Stimulated activated CD4-positive, alpha-beta T cell treated with anti-CD3 and anti-CD28 coated beads, Interleukin-1b, Interleukin-23, amount 100 ng/mL, for 1 hour (primary cell): ENCODE data around the gene BCAS3.
"Not testable (repeated sequence)": the region's sequence is repeated elsewhere in the genome, so short reads cannot be mapped to it uniquely, and the experiment has no call there.

Source experiments
- DNase-seq, 2 donors: peaks; one replicate each; pipeline ENCODE4 v3.0.0-alpha.2; 2020; ENCODE audit warnings: low read depth in 2 of 2

Gene BCAS3

DNA sequence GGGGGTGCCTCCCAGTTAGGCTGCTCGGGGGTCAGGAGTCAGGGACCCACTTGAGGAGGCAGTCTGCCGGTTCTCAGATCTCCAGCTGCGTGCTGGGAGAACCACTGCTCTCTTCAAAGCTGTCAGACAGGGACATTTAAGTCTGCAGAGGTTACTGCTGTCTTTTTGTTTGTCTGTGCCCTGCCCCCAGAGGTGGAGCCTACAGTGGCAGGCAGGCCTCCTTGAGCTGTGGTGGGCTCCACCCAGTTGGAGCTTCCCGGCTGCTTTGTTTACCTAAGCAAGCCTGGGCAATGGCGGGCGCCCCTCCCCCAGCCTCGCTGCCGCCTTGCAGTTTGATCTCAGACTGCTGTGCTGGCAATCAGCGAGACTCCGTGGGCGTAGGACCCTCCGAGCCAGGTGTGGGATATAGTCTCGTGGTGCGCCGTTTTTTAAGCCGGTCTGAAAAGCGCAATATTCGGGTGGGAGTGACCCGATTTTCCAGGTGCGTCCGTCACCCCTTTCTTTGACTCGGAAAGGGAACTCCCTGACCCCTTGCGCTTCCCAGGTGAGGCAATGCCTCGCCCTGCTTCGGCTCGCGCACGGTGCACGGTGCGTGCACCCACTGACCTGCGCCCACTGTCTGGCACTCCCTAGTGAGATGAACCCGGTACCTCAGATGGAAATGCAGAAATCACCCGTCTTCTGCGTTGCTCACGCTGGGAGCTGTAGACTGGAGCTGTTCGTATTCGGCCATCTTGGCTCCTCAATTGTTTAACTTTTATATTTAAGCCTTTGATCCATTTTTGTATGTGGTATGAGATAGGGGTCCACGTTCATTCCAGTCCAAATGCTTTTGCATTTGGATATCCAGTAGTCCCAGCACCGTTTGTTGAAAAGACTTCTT is 209.3 kb downstream of the BCAS3 start:
- DNase-seq: not testable (repeated sequence)

DNA sequence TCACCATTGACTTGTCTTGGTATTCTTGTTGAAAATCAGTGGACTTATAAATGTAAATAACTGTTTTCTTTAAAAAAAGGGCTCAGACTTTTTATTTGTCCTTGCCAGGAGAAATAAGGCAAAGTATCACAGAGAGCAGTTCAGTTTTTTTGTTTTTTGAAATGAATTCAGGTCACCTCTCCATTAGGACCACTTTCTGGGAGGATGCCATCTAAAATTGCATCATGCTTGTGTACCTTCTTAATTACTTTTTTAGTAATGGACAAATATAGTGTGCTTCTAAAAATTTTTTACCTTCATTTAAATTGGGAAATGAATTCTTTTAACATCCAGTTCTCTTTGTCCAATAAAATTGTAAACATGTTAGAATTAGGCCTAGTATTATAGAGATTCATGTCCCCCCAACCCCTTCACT is 210.0 kb downstream of the BCAS3 start:
- no peak for DNase-seq

DNA sequence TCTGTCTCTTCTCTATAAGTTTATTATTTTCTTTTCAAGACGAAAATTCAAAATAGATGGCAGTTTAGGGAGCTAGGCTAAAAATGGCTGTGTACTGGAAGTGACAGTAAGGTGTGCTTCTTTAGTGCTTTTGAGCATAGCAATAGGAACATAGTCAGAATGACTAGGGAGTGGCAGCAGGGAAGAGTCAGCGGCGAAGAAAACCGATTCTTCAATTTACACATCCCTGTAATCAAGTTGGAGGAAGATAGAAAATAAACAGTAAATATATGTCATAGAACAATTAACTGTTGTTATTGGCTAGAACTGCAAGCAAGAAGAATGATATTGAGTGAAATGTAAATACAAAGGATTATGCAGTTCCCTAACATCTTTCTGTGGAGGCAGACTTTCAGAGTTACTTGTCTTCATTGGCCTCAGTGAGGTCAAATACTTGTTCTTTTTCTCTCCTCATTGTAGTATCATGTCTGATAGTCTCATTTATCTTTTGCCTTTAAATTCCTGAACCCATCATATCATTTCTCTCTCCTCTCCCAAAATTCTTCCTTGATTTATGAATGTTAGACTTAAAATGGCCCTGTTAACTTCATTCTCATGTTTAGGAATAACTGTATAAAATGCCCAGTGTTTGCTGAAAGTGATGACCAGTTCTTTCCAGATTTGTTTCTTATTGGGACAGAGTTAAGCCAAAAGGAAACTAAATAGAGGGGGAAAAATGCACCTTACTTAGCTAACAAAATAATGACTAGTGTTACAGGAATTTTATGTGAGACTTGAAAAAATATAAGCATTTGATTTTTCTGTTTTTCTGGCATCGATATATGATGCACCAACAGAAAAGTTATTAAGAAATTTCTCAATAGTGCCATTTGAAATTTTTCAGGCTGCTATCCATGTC is 211.4 kb downstream of the BCAS3 start:
- no peak for DNase-seq

DNA sequence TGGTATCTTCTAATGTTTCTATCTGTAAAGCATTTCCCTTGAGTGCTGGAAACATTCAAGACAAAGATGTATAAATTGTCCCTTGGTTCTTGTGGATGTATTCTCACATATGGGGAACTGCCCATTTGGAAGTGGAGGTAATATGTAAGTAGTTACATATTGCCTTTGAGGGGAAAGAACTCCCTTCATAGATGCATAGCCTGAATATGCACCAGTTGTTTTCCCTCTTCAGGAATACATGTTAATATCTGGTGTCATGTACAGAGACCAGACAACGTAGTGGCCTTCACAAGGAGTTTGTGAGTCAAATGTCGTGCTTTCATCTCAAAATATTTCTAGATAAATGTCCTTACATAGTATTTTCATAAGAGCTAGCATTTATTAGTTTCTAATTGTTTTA is 213.5 kb downstream of the BCAS3 start:
- DNase-seq: no peak

DNA sequence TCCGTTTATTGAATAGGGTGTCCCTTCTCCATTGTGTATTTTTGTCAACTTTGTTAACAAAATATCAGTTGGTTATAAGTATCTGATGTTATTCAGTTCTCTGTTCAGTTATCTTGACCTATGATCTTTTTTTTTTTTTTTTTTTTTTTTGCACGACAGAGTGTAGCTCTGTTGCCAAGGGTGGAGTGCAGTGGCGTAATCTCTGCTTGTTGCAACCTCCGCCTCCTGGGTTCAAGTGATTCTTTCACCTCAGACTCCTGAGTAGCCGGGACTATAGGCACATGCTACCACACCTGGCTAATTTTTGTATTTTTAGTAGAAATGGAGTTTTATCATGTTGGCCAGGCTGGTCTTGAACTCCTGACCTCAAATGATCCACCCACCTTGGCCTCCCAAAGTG is 215.8 kb downstream of the BCAS3 start:
- no peak for DNase-seq

DNA sequence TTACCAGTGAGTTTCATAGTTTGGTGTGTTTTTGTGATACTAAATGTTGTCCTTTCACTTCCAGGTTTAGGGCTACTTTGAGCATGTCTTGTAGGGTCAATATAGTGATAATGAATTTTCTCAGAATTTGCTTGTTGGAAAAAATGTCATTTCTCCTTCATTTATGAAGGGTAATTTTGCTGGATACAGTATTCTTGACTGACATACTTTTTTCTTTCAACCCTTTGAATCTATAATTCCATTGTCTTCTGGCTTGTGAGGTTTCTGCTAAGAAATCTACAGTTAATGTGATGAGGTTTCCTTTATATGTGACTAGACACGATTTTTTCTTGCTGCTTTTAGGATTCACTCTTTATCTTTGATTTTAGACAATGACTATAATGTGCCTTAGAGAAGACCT is 219.3 kb downstream of the BCAS3 start:
- no peak for DNase-seq

DNA sequence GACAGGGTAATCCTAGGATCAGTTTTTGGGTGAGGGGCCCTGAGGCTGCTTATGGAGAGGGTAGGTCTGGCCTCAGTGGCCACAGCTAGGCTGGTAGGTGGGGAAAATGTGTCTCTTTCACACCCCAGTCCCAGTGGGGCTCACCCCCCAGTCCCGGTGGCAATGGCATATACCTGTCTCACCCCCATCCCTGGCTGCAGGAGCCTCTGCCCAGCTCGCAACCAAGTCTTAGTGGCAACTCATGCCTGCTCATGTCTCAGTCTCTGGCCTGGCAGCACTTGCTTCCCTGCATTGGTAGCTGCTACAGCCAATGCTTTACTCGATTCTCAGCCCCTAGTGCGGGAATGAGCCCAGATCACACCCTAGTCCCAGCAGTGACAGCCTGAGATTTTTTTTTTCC is 221.5 kb downstream of the BCAS3 start:
- DNase-seq: no peak

DNA sequence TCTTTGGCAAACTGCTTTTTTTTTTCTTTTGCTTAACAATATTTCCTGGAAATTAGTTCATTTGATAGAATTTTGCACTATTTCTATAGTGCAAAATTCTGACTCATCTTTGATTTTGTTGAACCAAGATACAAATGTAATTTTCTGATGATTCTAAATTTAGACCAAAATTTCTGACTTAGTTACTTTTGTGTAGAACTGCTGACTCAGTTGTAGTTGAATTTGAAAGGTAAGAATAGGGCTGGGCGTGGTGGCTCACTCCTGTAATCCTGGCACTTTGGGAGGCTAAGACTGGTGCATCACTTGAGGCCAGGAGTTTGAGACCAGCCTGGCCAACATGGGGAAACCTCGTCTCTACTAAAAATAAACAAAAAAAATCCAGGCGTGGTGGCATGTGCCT is 223.0 kb downstream of the BCAS3 start:
- DNase-seq: no peak

DNA sequence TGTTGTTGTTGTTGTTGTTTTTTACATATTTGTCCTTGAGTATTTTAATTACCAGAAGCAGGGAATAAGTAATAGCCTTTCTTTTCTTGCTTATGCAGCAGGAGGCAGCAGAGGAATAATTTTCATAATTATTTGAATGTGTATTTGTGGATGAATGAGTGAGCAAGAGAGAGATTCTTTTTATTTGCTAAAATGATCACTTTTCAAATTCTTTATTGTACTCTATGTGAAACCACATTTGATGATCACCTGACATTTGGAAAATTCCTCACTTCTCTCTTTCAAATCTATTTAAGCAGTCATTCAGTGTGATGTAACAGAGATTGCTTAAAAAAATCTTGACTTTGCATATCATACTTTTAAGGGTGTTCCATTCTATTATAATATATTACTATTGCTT is 223.6 kb downstream of the BCAS3 start:
- DNase-seq: no peak

DNA sequence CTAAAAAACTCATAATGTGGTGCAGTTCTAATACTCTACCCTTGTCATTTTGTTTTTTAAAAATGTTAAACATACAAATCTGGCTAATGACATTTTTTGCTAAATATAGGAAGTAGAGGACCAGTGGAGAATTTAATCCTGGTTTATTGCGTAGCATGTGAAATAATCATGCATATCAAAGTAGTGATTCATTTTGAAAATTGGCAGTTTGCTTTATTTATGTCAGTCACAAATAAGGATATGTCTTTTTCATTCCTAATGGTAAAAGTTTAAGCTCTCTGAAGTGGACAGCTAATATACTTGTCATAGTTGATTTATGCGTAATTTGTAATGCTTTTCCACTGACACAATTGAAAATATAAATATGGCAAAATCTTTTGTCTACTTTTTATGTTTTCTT is 224.2 kb downstream of the BCAS3 start:
- no peak for DNase-seq

DNA sequence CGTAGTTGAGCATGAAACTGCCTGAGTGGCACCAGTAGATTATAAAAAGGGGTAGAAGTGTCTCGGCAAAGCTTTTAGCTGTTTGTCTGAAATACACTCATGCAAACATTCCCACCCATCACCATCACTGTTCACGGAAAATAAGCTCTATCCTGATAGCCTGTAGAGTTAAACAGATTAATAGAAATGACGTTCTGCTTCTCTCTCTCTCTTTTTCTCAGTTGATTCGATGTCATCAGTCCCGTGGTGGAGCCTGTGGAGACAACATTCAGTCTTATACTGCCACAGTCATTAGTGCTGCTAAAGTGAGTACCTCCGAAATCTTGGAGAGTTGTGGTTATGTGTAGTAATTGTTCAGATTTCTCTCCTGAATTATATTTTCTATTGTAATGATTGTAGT is 224.7 kb downstream of the BCAS3 start:
- DNase-seq: no peak

DNA sequence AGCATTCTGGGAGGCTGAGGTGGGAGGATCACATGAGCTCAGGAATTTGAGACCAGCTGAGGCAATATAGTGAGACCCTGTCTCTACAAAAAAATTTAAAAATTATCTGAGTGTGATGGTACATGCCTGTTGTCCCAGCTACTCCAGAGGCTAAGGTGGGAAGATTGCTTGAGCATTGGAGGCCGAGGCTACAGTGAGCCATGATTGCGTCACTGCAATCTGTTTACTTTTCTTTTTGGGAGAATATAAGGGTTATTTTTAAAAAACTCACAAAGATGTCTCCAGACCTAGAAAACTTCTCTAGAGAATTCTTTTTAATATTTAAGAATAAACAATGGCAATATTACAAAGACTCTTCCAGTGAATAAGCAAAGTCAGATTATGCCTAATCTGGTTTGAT is 226.9 kb downstream of the BCAS3 start:
- no peak for DNase-seq

DNA sequence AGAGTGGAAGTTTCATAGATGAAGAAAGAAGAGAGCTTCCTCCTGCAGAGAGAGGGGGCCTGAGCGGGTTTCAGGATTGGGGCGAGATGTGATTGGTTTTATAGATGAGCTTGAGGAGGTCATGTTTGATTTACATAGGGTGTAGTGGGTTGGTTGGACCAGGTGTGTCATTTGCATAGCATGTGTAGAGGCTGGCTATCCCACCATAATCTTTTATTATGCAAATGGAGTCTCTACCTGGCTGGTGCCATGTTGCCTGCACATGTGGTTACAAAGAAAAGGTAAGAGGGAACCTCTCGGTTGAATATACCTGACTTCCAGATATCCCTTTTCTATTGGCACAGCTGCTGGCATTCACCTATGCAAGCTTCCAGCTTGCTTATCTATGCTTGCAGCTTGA is 228.1 kb downstream of the BCAS3 start:
- DNase-seq: no peak

DNA sequence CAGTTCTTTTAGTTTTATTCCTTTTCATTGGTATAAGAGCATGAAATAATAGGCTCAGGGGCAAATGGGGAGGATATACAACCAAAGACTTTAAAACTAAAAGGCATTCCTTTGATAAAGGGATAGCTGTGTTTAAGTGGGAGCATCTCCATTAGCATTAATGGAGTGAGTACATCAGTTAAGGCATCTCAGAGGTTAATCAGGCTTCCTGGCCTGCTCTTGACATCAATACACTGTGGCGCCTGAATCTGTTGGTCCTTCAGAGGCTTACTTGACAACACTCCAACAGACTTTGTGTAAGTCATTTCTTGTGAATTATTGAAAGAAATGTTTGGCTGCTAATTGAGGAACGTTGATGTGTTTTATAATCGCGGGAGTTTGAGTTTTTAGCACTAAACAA is 230.7 kb downstream of the BCAS3 start:
- no peak for DNase-seq

DNA sequence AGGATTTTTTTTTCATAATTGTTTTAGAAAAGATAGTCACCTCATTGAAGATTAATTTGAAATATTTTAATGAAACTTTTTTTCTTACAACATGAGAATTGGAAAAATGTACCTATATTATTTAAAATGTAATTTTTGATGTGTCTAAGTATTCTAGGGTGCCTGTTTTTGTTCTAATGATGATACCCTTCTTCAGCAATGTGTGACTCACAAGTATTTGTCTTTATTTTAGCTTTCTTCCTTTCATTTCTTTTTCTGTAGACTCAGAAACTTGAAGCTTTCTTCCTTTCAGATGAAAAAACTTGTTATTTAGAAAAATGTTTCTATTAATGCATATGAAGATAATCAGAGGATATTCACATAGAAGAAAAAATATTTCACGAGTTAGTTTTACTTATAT is 231.8 kb downstream of the BCAS3 start:
- DNase-seq: no peak

DNA sequence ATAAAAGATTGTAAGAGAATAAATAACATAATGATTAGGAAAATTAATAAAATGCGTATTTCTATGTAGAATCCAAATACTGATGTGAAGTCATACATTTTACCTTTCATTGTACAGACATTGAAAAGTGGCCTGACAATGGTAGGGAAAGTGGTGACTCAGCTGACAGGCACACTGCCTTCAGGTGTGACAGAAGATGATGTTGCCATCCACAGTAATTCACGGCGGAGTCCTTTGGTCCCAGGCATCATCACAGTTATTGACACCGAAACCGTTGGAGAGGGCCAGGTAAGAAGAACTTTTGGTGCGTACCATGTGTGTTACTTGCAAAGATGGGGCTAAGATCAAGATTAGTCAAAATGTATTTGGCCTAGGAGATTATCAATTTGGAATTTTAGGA is 232.8 kb downstream of the BCAS3 start:
- DNase-seq: no peak

DNA sequence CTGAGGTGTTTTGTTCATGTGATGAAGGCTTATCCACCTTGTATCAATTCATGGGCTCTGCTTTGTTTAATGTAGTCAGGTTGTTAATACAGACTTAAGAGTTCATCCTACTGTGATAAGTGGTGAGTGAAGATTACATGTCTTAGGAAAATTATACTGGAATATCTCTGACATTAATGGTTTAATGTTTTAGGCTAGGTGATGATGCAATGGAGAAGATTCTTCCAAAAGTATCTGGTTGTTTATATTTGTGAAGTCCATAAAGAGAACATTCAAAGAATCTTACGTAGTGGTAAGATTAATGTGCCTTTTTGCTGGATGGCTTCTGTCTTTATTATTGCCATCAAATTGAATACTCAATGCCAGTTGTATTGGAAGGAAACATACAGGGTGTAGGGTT is 236.4 kb downstream of the BCAS3 start:
- no peak for DNase-seq

DNA sequence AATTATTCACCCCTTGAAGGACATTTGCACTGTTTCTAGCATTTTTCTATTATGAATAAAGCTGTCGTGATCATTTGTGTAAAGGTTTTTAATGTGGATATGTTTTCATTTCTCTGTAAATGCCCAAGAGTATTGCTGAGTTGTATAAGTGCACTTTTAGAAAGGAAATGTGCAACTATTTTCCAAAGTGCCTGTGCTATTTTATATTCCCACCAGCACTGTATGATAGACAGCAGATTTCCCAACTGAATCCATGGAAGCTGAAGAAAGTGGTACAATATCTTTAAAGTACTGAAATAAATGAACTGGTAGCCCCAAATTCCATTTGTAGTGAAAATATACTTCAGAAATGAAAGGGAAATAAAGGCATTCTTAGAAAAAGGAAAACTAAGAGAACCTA is 238.4 kb downstream of the BCAS3 start:
- no peak for DNase-seq

DNA sequence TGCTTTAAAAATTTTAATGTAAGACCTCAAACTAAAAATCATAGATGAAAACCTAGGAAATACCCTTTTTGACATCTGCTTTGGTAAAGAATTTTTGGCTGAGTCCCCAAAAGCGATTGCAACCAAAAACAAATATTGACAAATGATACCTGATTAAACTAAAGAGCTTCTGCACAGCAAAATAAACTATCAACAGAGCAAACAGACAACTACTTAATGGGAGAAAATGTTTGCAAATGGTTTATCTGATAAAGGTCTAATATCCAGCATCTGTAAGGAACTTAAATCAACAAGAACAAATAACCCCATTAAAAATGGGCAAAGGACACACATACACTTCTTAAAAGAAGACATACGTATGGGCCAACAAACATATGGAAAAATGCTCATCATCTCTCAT is 242.5 kb downstream of the BCAS3 start:
- DNase-seq: no peak

DNA sequence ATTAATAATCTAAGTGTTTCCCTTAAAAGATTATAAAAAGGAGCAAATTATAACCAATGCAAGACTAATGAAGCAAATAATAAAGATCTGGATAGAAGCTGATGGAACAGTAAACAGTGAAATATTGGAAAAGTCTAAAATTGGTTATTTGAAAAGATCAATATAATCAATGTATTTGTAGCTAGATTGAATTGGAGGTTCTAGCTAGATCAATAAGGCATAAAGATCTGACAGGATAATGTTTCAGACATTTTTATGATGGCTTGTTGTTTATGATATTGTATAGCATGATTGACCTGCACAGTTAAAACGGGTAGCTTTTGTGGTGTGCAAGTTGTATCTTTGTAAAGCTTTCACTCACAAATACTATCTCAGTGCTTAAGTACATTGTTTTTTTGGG is 245.3 kb downstream of the BCAS3 start:
- DNase-seq: no peak

DNA sequence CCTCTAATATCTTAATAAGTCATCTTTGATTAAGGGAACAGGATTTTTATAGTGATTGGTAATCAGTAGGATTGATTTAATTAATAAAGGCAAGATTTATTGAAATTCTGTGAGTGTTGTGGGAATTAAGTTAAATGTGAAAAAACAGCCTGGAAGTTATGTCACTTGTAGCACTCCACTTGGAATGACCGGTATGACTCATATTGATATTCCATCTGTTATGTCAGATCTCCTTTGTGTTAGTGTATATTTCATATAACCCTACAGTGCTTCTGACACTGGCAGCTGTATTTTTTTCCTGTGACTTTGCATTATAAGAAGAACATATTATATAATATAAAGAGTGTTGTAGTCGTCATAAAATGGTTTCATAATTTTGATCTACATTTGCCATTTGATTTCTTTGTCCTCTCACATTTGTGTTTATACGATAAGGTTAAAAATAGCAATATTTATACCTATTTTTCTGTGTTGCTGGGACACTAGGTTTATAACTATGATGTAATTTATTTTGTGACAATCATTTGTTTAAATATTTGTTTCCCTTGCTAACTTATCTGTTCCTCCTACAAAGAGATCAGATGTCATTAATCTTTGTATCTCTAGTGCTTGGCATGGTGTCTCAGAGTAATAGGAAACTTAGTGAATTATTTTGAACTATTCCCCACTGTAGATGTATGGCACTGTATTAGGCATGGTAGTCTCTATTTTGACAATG is 249.0 kb downstream of the BCAS3 start:
- no peak for DNase-seq

DNA sequence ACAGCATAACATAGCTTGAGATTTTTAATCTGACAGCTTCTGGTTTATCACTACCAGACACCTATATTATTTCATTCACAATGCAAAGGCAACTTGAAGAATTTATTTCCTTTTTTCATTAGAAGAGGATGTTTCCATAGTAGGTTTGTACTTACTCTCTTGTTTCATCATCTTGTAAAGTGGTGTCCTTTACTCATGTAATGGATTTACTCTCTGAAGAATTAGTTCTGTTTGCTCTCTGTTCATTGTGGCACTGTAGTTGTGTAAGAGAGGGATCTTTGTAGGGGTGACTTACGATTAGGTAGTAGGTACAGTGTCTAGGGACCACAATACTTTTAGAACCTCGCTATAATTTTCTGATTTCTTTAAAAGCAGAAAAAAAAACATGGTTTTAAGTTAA is 256.1 kb downstream of the BCAS3 start:
- no peak for DNase-seq
